ENCODE results near the gene BRD8.
"Not testable (repeated sequence)": the region's sequence is repeated elsewhere in the genome, so short reads cannot be mapped to it uniquely, and the experiment has no call there.

BRD8 gene

GRCh38 chr5:138148811-138149210, 29.6 kb downstream of the BRD8 start:
- DNase-seq (ENCODE audit: low read depth): no peak
- no peak overlapping the region for H3K4me3 ChIP-seq (ENCODE audit: low read depth, low read length)
- no peak for TF ChIP-seq CTCF (IDR thresholded peaks at IDR 0.05; ENCODE audit: control insufficient read depth, extremely low read depth, insufficient read depth)

- H3K4me3 ChIP-seq (ENCODE audit: low read depth, low read length); DNase-seq (ENCODE audit: low read depth): not testable (repeated sequence)
Measured at GRCh38 chr5:138143578-138143977, 34.9 kb downstream of the BRD8 start.

GRCh38 chr5:138141734-138142133, 36.7 kb downstream of the BRD8 start:
- TF ChIP-seq CTCF (IDR thresholded peaks at IDR 0.05; ENCODE audit: control insufficient read depth, extremely low read depth, insufficient read depth): no peak
- DNase-seq (ENCODE audit: low read depth): no peak
- H3K4me3 ChIP-seq (ENCODE audit: low read depth, low read length): no peak overlapping the region

- no peak for DNase-seq (ENCODE audit: low read depth)
- H3K4me3 ChIP-seq (ENCODE audit: low read depth, low read length): no peak overlapping the region
- TF ChIP-seq CTCF (IDR thresholded peaks at IDR 0.05; ENCODE audit: control insufficient read depth, extremely low read depth, insufficient read depth): no peak
Measured at GRCh38 chr5:138140268-138140667, 38.2 kb downstream of the BRD8 start.

- no peak for TF ChIP-seq CTCF (IDR thresholded peaks at IDR 0.05; ENCODE audit: control insufficient read depth, extremely low read depth, insufficient read depth)
- H3K4me3 ChIP-seq (ENCODE audit: low read depth, low read length): peak overlapping the region; percentile 69
- DNase-seq (ENCODE audit: low read depth): no peak
Measured at GRCh38 chr5:138139781-138140090, 38.7 kb downstream of the BRD8 start.

- no peak for TF ChIP-seq CTCF (IDR thresholded peaks at IDR 0.05; ENCODE audit: control insufficient read depth, extremely low read depth, insufficient read depth)
- DNase-seq (ENCODE audit: low read depth): peak; percentile 70
- H3K4me3 ChIP-seq (ENCODE audit: low read depth, low read length): peak within 1 kb of the TSS; percentile 69
Measured at GRCh38 chr5:138138949-138139780, 39.3 kb downstream of the BRD8 start, which contains the start of gene NME5. Gene NME5 (minus strand): TSS chr5:138139428. CDS start chr5:138138780, 648 bp downstream.

- H3K4me3 ChIP-seq (ENCODE audit: low read depth, low read length): no peak overlapping the region
- no peak for TF ChIP-seq CTCF (IDR thresholded peaks at IDR 0.05; ENCODE audit: control insufficient read depth, extremely low read depth, insufficient read depth)
- no peak for DNase-seq (ENCODE audit: low read depth)
Measured at GRCh38 chr5:138132543-138132942, 45.9 kb downstream of the BRD8 start.
